Erythroblast (primary cell): ENCODE data around the gene CSF1R.

Experiments
- GATA1 ChIP-seq: IDR thresholded peaks from 2 replicates; pipeline ENCODE4 v1.6.1; 2011; ENCODE audit warnings: low read depth, mild to moderate bottlenecking, control low read depth, low read length, moderate library complexity
- POLR2A ChIP-seq: IDR thresholded peaks from 2 replicates; pipeline ENCODE4 v1.6.1; 2011; ENCODE audit warnings: mild to moderate bottlenecking, low read length

- no peak for TF ChIP-seq POLR2A
- no peak for TF ChIP-seq GATA1
Measured at GRCh38 chr5:150052956-150053712, 33.2 kb downstream of the CSF1R start.
